ENCODE results near the gene MLLT1. TPM values are rescaled to one million over a fixed set of nuclear protein-coding genes. Genes with fewer than 3 reads are reported as not detected.

MLLT1 gene
- total RNA-seq, 4 donors from 2014 or later: 21.5 to 46.9 (median 33.4) TPM

- no peak for DNase-seq (ENCODE audit: extremely low spot score)
- intact Hi-C loops (cut with DNase I): no loop called here
- no peaks in the 10 kb centered on the region for H3K27me3 ChIP-seq
- peaks cover 5 to 20% (median 12%) of the 10 kb centered on the region in 4 donors for H3K36me3 ChIP-seq
- no peaks in the 10 kb centered on the region for H3K9me3 ChIP-seq
- H3K4me1 ChIP-seq: peaks cover 64 to 93% (median 71%) of the 10 kb centered on the region in 4 donors
- 57% methylated on average over 30 of the region's 30 CpGs for WGBS
- peak overlapping the region in 1 of 4 donors; percentile 1 for H3K4me3 ChIP-seq
- peak overlapping the region; percentile 56 to 69 (median 62) for H3K27ac ChIP-seq (replicated peaks in 1 of 4)
- peak in 1 of 2 donors; percentile 25 for TF ChIP-seq POLR2AphosphoS5 (IDR thresholded peaks at IDR 0.05)
- TF ChIP-seq POLR2A (IDR thresholded peaks at IDR 0.05; ENCODE audit: low read depth): no peak
Observed at GRCh38 chr19:6233056-6233826, 46.5 kb downstream of the MLLT1 start.

- no peak for TF ChIP-seq POLR2A (IDR thresholded peaks at IDR 0.05; ENCODE audit: low read depth)
- peak in 1 of 2 donors; percentile 16 for TF ChIP-seq POLR2AphosphoS5 (IDR thresholded peaks at IDR 0.05)
- peaks cover 5 to 20% (median 12%) of the 10 kb centered on the region in 4 donors for H3K36me3 ChIP-seq
- no peaks in the 10 kb centered on the region for H3K27me3 ChIP-seq
- H3K27ac ChIP-seq (replicated peaks in 1 of 4): peak overlapping the region; percentile 56 to 69 (median 62)
- intact Hi-C loops (cut with DNase I): no loop called here
- WGBS: 49% methylated on average over 11 of the region's 11 CpGs
- H3K4me1 ChIP-seq: peaks cover 59 to 90% (median 65%) of the 10 kb centered on the region in 4 donors
- H3K4me3 ChIP-seq: peak overlapping the region in 1 of 4 donors; percentile 1
- no peak for DNase-seq (ENCODE audit: extremely low spot score)
- no peaks in the 10 kb centered on the region for H3K9me3 ChIP-seq
Observed at GRCh38 chr19:6232601-6233055, 47.1 kb downstream of the MLLT1 start.

GRCh38 chr19:6230991-6231448 is 48.8 kb downstream of the MLLT1 start:
- no peak for DNase-seq (ENCODE audit: extremely low spot score)
- intact Hi-C loops (cut with DNase I): no loop called here
- Histone ChIP-seq H3K4me3 (no peak overlapping the region), H3K4me1 (peaks cover 45 to 82% (median 51%) of the 10 kb centered on the region in 4 donors), H3K36me3 (peaks cover 12 to 35% (median 27%) of the 10 kb centered on the region in 4 donors), H3K9me3 (no peaks in the 10 kb centered on the region), H3K27me3 (no peaks in the 10 kb centered on the region), H3K27ac (replicated peaks in 1 of 4) (no peak overlapping the region)
- WGBS: 85% methylated on average over 15 of the region's 17 CpGs
- TF ChIP-seq POLR2A (IDR thresholded peaks at IDR 0.05; ENCODE audit: low read depth) (no peak), EP300 (IDR thresholded peaks at IDR 0.05) (no peak)
- TF ChIP-seq, protein P1, sequence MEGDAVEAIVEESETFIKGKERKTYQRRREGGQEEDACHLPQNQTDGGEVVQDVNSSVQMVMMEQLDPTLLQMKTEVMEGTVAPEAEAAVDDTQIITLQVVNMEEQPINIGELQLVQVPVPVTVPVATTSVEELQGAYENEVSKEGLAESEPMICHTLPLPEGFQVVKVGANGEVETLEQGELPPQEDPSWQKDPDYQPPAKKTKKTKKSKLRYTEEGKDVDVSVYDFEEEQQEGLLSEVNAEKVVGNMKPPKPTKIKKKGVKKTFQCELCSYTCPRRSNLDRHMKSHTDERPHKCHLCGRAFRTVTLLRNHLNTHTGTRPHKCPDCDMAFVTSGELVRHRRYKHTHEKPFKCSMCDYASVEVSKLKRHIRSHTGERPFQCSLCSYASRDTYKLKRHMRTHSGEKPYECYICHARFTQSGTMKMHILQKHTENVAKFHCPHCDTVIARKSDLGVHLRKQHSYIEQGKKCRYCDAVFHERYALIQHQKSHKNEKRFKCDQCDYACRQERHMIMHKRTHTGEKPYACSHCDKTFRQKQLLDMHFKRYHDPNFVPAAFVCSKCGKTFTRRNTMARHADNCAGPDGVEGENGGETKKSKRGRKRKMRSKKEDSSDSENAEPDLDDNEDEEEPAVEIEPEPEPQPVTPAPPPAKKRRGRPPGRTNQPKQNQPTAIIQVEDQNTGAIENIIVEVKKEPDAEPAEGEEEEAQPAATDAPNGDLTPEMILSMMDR (IDR thresholded peaks at IDR 0.05): no peak

DNA sequence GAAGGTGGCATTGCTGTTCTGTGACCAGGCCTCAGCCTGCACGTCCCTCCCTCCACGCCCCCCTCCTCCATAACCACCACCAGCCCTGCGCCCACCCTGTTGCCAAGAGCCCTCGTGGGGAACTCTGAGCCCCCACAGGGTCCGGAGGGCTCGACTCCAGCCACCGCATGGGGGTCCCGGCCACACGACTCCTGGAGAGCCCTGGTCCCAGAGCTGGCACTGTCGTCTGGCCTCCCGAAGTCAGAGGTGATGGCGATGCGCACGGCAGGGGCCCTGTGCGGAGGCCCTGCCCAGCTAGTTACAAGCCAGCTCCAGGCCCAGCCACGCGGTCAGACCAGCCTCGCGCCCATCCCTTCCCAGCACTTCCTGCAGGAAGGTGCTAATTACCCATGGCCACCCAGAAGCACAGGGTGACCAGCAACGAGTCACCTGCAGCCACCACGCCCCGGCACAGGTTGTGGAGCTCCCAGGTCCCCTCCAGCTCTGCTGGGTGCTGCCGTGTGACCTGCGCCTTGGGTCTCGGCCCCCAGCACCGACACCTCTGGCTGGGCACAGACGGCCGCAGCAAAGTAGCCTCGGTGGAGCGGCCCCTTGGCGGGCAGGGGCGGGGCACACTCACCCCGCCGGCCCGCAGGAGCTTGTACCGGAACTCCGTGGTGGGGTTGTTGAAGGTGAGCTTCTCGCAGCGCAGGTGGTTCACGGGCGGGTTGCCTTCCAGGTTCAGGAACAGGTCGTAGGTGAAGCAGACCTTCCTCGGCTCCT is 49.6 kb downstream of the MLLT1 start:
- no peak for TF ChIP-seq EP300 (IDR thresholded peaks at IDR 0.05)
- TF ChIP-seq POLR2A (IDR thresholded peaks at IDR 0.05; ENCODE audit: low read depth): no peak
- TF ChIP-seq POLR2AphosphoS5 (IDR thresholded peaks at IDR 0.05): no peak
- TF ChIP-seq, protein P1 (IDR thresholded peaks at IDR 0.05): no peak
- H3K27ac ChIP-seq (replicated peaks in 1 of 4): no peak overlapping the region
- no peak overlapping the region for H3K4me3 ChIP-seq
- no peak for DNase-seq (ENCODE audit: extremely low spot score)
- peaks cover 14 to 43% (median 36%) of the 10 kb centered on the region in 4 donors for H3K36me3 ChIP-seq
- intact Hi-C loops (cut with DNase I): no loop called here
- peaks cover 40 to 74% (median 42%) of the 10 kb centered on the region in 4 donors for H3K4me1 ChIP-seq
- no peaks in the 10 kb centered on the region for H3K9me3 ChIP-seq
- H3K27me3 ChIP-seq: no peaks in the 10 kb centered on the region
- 94% methylated on average over 43 of the region's 43 CpGs for WGBS

GRCh38 chr19:6229216-6229913 is 50.4 kb downstream of the MLLT1 start:
- Histone ChIP-seq H3K27ac (replicated peaks in 1 of 4) (no peak overlapping the region), H3K9me3 (no peaks in the 10 kb centered on the region), H3K36me3 (peaks cover 14 to 51% (median 41%) of the 10 kb centered on the region in 4 donors), H3K4me1 (peaks cover 34 to 67% (median 35%) of the 10 kb centered on the region in 4 donors), H3K27me3 (no peaks in the 10 kb centered on the region), H3K4me3 (no peak overlapping the region)
- no peak for TF ChIP-seq POLR2A (IDR thresholded peaks at IDR 0.05; ENCODE audit: low read depth)
- TF ChIP-seq, protein P1 (IDR thresholded peaks at IDR 0.05): no peak
- intact Hi-C loops (cut with DNase I): no loop called here
- no peak for DNase-seq (ENCODE audit: extremely low spot score)
- 92% methylated on average over 27 of the region's 27 CpGs for WGBS
